ENCODE data around the gene RPS19BP1.

DNA sequence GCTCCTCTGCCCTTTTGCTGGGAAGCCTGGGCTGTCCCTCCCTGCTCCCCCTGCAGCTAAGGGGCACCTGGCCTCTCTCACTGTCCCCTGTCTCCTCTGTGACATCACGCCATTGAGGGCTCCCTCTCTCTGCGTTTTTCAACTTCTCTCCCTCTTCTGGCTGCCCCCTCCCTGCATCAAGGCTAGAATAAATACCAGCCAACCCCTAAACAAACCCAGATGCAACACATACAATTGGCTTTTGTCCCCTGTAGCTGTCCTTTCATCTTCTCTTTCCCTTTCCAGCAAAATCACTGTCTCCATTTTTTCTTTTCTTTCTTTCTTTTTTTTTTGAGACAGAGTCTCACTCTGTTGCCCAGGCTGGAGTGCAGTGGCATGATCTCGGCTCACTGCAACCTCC is 33.7 kb downstream of the RPS19BP1 start:
- TF ChIP-seq NR3C1 (CRISPR knock-in tag; conservative IDR thresholded peaks at IDR 0.05; ENCODE audit: low read depth) (no peak), ZNF423 (CRISPR knock-in tag; IDR thresholded peaks at IDR 0.05) (no peak), CTCF (IDR thresholded peaks at IDR 0.05) (no peak), JUN (CRISPR knock-in tag; IDR thresholded peaks at IDR 0.05) (no peak), NR2C2 (CRISPR knock-in tag; IDR thresholded peaks at IDR 0.05) (no peak), ATF3 (CRISPR knock-in tag; conservative IDR thresholded peaks at IDR 0.05) (no peak), GTF2I (CRISPR knock-in tag; conservative IDR thresholded peaks at IDR 0.05) (no peak), ESRRA (CRISPR knock-in tag; IDR thresholded peaks at IDR 0.05; ENCODE audit: borderline replicate concordance) (no peak), CREB1 (CRISPR knock-in tag; IDR thresholded peaks at IDR 0.05) (no peak)
- TF ChIP-seq, protein P1, sequence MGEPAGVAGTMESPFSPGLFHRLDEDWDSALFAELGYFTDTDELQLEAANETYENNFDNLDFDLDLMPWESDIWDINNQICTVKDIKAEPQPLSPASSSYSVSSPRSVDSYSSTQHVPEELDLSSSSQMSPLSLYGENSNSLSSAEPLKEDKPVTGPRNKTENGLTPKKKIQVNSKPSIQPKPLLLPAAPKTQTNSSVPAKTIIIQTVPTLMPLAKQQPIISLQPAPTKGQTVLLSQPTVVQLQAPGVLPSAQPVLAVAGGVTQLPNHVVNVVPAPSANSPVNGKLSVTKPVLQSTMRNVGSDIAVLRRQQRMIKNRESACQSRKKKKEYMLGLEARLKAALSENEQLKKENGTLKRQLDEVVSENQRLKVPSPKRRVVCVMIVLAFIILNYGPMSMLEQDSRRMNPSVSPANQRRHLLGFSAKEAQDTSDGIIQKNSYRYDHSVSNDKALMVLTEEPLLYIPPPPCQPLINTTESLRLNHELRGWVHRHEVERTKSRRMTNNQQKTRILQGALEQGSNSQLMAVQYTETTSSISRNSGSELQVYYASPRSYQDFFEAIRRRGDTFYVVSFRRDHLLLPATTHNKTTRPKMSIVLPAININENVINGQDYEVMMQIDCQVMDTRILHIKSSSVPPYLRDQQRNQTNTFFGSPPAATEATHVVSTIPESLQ (CRISPR knock-in tag; IDR thresholded peaks at IDR 0.05) = no peak

Measured in WTC11 (cell line).